GM21529 (cell line): ENCODE data around the gene CNNM1.

Experiments used
- ATAC-seq: cut with Tn5 transposase; IDR thresholded peaks from one replicate; pipeline ENCODE4 v1.9.1; 2021; ENCODE audit not compliant: unreplicated experiment

Gene CNNM1

DNA sequence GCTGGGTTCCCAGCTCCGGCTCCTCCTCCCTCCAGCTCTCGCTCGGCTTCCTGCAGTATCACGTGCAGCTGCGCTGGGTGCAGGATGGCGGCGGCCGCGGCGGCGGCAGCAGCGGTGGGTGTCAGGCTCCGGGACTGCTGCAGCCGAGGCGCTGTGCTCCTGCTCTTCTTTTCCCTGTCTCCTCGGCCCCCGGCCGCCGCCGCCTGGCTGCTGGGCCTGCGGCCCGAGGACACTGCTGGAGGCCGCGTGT is at the start of gene CNNM1:
TSS of gene CNNM1 (plus strand) at position 53 of the 250 bp plus-strand sequence. CDS start at position 85, 32 bp downstream.
- ATAC-seq = peak; percentile 78

DNA sequence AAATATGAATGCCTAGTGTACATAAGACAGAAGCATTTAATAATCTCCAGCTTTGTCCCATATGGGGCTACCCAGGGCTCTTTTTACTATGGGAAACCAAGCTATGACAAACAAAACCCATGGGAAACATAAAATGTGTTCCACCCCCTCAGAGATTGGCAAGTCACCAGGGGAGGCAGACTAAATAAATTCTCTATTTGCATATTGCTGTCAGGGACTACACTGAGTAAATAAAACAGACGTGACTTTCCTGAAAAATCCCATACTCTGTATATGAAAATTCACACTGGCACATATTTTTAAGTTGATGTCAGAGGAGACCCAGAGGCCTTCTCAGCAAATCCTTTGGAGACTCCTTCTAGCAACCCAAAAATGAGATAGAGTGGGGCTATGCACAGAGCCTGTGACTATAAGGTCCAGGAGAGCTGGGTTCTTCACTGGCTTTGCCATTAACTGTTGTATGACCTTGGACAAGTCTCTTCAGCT is 49.5 kb upstream of the CNNM1 start:
- peak; percentile 45 for ATAC-seq

DNA sequence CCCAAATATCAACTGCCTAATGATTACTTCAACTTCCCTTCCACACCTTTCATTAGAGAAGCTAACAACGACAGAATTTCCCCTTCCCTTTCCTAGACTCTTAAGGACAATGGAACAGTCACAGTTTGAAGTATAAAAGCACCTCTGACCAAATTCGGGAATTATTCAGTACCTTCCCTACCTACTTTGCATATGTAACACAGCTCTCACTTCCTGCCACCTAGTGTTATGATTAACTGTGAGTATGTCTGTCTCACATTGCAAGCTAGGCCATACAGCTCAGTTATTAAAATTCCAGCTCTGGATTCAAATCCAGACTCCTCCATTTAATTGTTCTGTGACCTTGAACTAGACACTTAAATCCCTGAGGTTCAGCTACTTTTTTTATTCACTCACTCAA is 48.7 kb upstream of the CNNM1 start:
- peak; percentile 90 for ATAC-seq

DNA sequence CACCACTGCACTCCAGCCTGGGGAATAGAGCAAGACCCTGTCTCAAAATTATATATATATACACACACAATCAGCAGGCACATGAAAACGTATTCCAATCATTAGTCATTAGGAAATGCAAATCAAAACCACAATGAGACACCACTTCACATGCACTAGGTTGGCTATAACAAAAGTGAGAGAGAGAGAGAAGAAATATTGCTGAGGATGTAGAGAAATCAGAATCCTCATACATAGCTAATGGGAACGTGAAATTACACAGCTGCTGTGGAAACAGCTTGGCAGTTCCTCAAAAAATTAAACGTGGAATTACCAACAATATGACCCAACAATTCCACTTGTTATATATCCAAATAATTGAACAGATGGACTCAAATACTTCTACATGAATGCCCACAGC is 43.3 kb upstream of the CNNM1 start:
- ATAC-seq = no peak

DNA sequence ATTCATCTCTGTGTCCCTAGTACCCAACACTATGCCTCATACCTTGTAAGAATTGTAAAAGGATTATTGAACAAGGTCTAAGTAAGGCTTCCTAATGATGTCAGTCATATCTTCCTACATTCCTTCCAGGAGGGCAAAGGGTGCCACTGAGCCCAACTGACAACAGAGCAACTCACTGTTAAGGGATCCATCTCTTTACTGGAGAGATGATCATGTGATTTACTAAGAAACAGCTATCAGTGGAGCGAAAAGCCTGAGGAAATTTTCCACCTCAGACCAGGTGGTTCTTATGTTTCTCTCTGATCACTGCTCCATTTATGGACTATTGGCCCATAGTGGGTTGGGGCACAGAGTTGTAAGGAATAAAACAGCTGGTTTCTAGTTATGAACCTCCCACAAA is 38.9 kb upstream of the CNNM1 start:
- no peak for ATAC-seq

DNA sequence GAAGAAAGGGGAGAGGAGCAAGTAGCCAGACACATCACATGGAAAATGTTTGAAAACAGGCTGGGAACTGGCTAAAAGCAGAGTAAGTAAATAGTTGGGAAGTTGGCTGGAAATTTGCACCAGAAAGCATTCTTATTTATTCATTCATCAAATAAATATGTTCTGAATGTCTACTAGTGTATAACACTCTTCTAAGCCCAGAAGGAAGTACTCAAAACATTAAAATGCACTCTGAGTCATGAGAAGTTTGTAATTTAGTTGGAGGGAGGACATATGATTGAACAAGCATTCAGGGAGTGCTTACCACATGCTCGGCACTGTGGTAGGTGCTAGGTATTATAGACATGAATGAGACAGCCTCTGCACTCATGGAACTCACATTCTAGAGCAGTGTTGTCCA is 37.0 kb upstream of the CNNM1 start:
- no peak for ATAC-seq

DNA sequence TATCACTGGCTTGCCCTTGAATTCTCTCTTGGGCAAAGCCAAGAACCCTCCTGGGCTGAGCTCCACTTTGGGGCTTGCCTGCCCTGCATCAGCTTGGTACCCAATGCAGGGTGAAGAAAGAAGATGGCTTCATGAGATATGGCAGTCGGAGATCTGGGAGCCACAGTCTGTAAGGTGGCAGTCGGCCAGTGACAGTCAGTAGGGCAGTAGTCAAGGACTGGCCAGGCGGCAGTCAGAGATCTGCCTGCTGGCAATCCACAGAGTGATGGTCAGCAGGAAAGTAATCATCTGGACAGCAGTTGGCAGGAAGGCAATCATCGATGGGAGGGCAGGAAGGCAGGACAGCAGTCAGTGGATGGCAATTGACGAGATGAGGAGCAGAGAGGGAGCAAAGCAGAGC is 32.6 kb upstream of the CNNM1 start:
- ATAC-seq = no peak

DNA sequence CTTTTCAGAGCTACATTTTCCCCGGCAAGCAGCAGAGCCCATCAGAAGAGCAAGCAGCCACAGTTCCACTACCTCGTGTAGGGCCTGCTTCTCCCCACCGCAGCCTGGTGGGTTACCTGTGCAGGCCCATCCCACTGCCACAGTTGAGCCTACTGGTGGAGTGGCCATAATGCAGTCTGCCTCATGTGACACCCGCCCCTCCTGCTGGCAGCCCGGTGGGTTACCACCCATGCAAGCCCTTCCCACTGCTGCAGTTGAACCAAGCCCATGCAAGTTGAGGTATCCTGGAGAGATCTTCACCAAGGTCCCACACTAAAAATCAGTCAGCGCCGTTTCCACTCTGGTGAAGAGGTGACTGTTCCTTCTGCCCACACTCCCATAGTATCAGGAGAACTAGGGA is 32.1 kb upstream of the CNNM1 start:
- ATAC-seq = no peak

DNA sequence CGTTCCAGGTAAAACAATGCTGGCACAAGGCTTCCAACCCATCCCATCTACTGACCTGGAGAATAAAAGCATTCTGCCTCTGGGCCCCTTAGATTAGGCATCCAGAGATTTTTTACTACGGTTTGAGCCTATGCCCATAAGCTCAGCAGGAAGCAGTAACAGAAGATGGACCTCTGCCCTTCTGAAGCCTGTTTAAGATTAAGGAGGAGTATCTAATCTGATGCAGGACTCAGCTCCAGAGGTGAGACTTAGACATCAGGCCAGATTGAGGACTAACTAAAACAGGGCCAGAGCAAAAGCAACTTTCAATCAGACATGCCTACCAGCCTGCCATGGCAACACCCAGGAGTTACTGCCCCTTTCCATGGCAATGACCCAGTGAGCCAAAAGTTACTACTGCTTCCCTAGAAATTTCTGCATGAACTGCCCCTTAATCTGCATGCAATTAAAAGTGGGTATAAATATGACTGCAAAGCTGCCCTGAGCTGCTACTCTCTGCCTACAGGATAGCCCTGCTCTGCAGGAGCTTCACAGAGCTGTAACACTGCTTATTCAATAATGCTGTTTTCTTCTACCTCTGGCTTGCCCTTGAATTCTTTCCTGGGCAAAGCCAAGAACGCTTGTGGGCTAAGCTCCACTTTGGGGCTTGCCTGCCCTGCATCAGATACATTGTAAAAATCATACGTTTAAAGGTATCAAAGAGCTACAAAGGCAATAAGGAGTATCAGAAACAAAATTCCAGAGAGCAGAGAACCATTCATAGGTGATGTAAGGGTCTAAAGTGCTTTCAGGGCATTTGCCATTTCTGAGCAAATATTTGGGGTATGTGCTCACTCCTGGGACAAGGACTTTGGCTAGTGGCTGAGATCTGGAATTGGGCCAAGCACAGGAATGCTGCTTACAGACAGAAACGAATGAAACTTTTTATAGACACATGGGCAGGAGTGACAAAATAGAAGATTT is 25.0 kb upstream of the CNNM1 start:
- ATAC-seq = no peak

DNA sequence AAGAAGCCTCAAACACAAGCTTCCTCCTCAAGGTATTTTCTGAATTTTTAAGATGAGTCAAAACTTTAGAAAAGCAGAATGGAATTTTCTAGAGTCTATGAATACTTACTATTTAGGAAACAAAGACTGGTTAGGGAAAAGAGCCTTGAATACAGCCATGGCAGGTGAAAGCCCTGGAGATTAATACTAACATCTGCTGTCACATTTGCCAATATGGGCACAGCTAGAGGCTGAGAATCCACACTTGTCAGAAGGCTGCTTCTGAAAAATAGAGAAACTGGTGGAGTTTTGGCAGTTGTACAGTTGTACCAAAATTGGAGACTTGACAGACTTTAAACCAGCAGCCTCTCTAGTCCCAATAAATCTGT is 24.3 kb upstream of the CNNM1 start:
- ATAC-seq = no peak

DNA sequence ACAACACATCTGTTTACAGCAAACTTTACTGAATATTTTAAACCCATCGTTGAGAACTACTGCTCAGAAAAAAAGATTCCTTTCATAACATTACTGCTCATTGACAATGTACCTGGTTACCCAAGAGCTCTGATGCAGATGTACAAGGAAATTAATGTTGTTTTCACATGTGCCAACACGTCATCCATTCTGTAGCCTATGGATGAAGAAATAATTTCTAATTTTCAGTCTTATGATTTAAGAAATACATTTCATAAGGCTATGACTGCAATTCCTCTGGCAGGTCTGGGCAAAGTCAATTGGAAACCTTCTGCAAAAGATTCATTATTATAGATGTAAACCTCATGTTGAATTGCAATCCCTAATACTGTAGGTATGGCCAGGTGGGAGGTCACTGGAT is 16.7 kb upstream of the CNNM1 start:
- ATAC-seq = no peak

DNA sequence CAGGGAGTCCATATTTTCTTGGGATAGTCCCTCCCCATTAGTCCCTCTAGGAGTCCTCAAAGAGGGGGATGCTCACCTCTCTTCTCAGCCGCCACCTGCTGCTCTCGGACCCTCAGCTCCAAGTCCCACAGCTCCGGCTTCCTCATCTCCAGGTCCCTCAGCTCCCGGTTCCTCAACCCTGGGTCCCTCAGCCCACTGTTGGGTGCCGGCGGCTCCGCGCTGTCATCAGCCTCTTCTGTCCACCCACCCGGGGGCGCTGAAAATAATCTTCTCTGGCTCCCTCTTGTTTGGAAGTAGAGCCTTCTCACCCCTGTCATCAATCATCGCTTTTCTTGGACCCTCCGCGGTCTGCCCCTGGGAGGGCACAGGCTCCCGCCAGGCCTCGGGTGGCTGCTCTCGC is 13.3 kb upstream of the CNNM1 start:
- no peak for ATAC-seq

DNA sequence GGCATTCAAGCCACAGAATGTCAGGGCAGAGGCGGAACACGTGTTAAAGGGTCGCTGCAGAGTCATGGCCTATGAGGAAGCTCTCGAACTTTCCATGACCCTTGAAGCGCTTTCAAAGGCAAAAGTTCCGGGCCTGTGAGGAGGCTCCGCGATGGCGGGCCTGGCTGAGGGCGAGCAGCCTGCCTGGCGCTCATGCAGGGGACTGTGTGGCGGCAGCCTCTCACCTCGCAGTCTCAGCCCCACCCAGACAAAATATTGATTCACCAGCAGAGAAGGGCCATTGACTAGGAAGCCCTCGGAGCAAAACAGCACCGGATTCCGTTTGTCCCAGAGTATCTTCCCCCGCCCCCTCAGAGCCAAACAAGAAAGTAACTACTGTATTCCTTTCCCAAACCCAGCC is 12.8 kb upstream of the CNNM1 start:
- no peak for ATAC-seq

DNA sequence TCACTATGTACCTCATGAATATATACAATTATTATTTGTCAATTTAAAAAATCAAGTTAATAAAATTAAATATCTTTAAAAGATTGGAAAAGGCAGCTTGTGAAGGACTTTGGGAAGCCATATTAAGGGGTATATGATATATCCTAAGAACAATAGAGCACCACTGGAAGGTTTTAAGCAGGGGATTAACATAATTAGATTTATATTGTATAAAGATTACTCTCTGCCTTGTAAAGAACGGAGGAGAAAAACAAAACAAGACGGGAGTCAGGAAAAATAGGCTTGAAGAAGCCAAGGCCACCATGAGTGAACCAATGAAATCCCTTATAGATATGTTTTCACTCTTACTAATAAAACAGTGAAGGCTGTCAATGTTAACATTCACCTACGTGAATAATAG is 11.1 kb upstream of the CNNM1 start:
- no peak for ATAC-seq

DNA sequence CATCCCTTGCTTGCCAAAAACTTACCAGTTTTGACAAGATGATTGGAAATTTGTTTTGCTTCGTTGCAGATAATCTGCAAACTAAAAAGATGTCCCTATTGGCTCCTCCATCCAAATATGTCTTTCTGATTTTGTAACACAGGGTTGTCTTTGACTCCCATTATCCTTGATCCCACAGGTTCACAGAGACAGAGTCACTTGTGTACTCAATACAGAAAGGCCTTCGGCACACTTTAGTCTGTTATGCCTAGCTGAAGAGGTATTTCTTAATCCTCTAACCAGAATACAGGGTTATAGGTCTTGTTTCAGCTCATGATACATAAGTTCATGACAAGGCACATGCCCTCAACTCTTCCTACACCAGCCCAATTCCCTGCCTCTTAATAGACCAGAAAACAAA is 10.7 kb upstream of the CNNM1 start:
- no peak for ATAC-seq

DNA sequence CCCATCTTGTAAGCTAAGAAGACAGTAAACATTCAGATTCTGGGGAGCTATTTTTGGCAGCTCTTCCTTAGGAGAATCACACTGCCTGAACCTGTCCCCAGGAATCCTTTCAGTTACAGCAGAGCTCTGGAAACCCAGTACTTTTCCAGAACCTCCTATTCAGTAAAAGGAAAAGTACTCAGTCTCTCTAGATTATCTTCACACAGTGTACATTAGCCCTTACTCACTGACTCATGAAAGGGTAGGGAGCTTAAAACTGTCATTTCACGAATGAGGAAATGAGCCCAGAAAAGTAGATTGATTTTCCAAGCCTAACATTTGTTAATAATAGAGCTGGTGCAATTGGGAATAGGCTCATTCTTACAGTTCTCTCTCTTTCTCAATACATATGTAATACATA is 3.9 kb upstream of the CNNM1 start:
- ATAC-seq = no peak

DNA sequence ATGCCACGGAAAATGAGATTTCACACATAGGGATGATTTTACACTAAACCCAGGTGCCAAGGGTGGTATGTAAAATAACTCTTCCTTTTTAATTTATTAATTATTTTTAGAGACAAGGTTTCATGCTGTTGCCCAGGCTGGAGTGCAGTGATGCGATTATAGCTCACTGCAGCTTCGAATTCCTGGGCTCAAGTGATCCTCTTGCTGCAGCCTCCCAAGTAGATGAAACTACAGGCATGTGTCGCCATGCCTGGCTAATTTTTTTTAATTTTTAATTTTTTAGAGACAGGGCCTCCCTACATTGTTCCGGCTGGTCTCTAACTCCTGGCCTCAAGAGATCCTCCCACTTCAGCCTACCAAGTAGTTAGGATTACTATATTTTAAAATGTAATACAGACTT is 2.3 kb upstream of the CNNM1 start:
- no peak for ATAC-seq

DNA sequence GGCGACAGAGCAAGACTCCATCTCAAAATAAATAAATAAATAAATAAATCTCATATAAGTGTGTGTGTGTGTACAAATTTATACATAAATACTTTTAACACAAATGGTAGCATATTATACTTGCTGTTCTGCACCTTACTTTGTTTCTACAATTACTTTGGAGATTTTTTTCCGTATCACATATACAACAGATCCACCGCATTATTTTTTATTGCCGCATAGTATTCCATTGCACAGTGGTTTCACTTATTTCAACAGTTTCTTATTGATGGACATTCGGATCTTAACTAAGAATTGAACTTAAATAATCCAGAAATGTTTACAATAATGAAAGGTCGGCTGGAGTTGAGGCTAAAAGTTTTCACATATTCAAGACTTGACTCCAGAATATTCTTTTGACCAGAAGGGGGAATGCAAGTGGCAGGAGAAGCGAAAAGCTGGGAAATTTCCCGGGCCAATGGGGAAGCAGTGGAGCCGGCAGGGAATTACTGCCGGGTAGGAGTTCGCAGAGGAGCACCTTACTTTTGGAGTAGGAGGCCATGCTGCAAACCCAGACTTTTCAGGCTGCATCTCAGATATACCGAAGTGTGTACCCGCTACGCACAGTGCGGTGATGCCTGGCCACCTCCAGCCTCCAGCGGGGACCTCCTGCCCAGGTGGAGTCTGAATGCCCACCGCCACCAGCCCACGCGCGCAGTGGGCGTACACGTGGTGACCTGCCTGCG is 415 bp upstream of the CNNM1 start:
- ATAC-seq = no peak

DNA sequence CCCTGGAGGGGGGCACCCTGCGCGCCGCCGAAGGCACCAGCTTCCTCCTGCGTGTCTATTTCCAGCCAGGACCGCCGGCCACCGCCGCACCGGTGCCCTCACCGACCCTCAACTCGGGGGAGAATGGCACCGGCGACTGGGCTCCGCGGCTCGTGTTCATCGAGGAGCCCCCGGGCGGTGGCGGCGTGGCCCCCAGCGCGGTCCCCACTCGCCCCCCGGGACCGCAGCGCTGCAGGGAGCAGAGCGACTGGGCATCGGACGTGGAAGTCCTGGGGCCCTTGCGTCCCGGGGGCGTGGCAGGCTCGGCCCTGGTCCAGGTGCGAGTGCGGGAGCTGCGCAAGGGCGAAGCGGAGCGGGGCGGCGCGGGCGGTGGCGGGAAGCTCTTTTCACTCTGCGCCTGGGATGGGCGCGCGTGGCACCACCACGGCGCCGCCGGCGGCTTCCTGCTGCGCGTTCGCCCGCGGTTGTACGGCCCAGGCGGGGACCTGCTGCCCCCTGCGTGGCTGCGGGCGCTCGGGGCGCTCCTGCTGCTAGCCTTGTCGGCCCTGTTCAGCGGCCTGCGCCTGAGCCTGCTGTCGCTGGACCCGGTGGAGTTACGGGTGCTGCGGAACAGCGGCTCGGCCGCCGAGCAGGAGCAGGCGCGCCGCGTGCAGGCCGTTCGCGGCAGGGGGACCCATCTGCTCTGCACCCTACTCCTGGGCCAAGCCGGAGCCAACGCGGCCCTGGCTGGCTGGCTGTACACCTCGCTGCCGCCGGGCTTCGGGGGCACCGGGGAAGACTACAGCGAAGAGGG is 594 bp downstream of the CNNM1 start:
- ATAC-seq = peak; percentile 30

DNA sequence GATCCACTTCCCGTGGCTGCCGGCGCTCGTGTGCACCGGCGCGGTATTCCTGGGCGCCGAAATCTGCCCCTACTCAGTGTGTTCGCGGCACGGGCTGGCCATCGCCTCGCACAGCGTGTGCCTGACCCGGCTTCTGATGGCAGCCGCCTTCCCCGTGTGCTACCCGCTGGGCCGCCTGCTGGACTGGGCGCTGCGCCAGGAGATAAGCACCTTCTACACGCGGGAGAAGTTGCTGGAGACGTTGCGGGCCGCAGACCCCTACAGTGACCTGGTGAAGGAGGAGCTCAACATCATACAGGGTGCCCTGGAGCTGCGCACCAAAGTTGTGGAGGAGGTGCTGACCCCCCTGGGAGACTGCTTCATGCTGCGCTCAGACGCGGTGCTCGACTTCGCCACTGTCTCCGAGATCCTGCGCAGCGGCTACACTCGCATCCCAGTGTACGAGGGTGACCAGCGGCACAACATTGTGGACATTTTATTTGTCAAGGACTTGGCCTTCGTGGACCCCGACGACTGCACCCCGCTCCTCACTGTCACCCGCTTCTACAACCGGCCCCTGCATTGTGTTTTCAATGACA is 1.3 kb downstream of the CNNM1 start:
- no peak for ATAC-seq

DNA sequence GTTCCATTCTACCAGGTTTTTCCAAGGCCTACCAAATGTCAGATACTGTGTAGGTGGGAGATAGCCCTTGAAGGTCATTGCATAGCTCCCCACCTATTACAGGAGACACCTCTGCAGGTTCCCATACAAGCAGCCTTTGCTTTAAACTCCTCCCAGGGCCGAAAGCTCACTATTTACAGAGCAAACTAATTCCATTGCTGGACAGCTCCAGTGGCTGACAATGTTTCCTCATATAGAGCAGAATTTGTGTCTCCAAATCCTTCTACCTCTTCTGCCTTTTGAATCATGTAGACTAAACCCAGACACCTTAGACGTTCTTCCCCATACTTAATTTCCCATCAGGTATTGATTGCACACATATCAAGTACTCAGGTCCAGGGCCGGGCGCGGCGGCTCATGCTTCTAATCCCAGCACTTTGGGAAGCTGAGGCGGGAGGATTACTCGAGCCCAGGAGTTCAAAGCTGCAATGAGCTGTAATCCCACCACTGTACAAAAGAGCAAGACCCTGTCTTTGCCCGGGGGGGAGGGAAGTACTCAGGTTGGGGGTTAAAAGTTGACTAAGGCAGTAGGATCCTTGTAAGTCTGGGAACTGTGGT is 2.1 kb downstream of the CNNM1 start:
- ATAC-seq = no peak
